PFSK-1 (cell line): ENCODE measurements around the gene HPDL.

Experiments used
- TAF1 ChIP-seq: IDR thresholded peaks from 2 replicates; pipeline ENCODE4 v1.6.1; 2012; ENCODE audit warnings: low read length, control low read depth, borderline replicate concordance; ENCODE audit not compliant: insufficient read depth
- TF ChIP-seq, protein P1 (sequence below), 2 experiments: IDR thresholded peaks; 2 replicates each; pipeline versions ENCODE4 v1.6.1 to v1.8.0; 2011 to 2012; ENCODE audit warnings: low read depth in 2 of 2, low read length in 2 of 2, control low read depth in 1 of 2, inconsistent platforms in 1 of 2, mild to moderate bottlenecking in 1 of 2, moderate library complexity in 1 of 2; ENCODE audit not compliant: insufficient read depth in 1 of 2

DNA sequence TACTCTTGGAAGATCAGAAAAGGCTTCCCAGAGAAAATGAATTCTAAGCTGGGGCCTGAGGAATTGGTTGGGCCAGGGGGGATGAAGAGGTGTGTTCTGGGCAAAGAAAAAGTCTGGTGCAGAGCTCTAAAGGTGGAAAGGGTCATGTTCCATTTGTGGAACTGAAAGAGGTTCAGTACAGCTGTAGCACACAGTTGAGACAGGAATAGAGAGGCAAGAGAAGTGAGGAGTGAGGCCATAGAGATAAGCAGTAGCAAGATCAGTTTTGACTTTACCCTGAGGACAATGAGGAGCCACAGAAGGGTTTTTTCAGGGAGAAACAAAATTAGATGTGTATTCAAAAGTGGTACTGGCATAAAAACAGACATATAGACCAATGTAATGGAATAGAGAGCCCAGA lies 43.9 kb downstream of the HPDL start:
- TF ChIP-seq, protein P1, sequence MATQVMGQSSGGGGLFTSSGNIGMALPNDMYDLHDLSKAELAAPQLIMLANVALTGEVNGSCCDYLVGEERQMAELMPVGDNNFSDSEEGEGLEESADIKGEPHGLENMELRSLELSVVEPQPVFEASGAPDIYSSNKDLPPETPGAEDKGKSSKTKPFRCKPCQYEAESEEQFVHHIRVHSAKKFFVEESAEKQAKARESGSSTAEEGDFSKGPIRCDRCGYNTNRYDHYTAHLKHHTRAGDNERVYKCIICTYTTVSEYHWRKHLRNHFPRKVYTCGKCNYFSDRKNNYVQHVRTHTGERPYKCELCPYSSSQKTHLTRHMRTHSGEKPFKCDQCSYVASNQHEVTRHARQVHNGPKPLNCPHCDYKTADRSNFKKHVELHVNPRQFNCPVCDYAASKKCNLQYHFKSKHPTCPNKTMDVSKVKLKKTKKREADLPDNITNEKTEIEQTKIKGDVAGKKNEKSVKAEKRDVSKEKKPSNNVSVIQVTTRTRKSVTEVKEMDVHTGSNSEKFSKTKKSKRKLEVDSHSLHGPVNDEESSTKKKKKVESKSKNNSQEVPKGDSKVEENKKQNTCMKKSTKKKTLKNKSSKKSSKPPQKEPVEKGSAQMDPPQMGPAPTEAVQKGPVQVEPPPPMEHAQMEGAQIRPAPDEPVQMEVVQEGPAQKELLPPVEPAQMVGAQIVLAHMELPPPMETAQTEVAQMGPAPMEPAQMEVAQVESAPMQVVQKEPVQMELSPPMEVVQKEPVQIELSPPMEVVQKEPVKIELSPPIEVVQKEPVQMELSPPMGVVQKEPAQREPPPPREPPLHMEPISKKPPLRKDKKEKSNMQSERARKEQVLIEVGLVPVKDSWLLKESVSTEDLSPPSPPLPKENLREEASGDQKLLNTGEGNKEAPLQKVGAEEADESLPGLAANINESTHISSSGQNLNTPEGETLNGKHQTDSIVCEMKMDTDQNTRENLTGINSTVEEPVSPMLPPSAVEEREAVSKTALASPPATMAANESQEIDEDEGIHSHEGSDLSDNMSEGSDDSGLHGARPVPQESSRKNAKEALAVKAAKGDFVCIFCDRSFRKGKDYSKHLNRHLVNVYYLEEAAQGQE (IDR thresholded peaks at IDR 0.05; ENCODE audit: insufficient read depth in 1 of 2, low read depth in 2 of 2, low read length in 2 of 2) = no peak
- no peak for TF ChIP-seq TAF1
